HCT116 (cell line): Measurements from ENCODE around the gene MNDA. TPM values are rescaled to one million over a fixed set of nuclear protein-coding genes. Genes with fewer than 3 reads are reported as not detected.

Source experiments
- ATAC-seq: fragments of 200-7000 bp; cut with Tn5 transposase; 2 replicates; pipeline ENCODE4 v1.9.1; 2020; ENCODE audit warnings: mild to moderate bottlenecking, moderate library complexity
- BruUV-seq: library from RNA; stranded (reverse); fragments of 400-500 nt; replicated peaks from 2 replicates; lab custom pipeline; 2021; lab: Mats Ljungman, UMichigan
- CTCF ChIA-PET: fragments of 300-600 bp; sonication (Branson Sonifier 250); formaldehyde crosslinking; loops from one replicate; lab custom pipeline; 2021; ENCODE audit warnings: antibody characterized with exemption; lab: Charles Lee
- POLR2A ChIA-PET: fragments of 300-600, 350-600 bp; sonication (Branson Sonifier 250); formaldehyde crosslinking; loops from one replicate; lab custom pipeline; 2021; ENCODE audit warnings: antibody characterized with exemption; lab: Charles Lee
- RAD21 ChIA-PET, 2 experiments: fragments of 300-600 bp; sonication (Branson Sonifier 250); formaldehyde crosslinking; loops; one replicate each; lab custom pipeline; 2023; ENCODE audit warnings: low total read pairs in 2 of 2; ENCODE audit not compliant: uncharacterized antibody in 2 of 2, unreplicated experiment in 2 of 2, low non-redundant PET in 1 of 2; lab: Charles Lee
- DNase-seq: peaks from one replicate; pipeline ENCODE4 v3.0.0-alpha.2; 2010; ENCODE audit warnings: low read depth, low spot score
- H2AFZ ChIP-seq: fragments of 200-600 bp; shearing (Covaris generic), sonication (generic); 2 replicates; pipeline ENCODE4 v1.6.1; 2017; ENCODE audit warnings: low read depth, mixed run types, mixed read lengths, antibody characterized with exemption, low read length; ENCODE audit not compliant: poor library complexity, severe bottlenecking
- H3K27ac ChIP-seq: 2 replicates; pipeline ENCODE4 v1.5.1; 2012; ENCODE audit warnings: low read depth, low read length
- H3K27me3 ChIP-seq: fragments of 200-600 bp; sonication (generic); 2 replicates; pipeline ENCODE4 v1.6.1; 2016; ENCODE audit warnings: mixed run types, low read length, mixed read lengths; ENCODE audit not compliant: insufficient read depth
- H3K36me3 ChIP-seq, 2 experiments: fragments of 200-500 bp in 1 of 2; fragments of 200-600 bp in 1 of 2; sonication (Bioruptor generic) in 1 of 2; sonication (generic) in 1 of 2; 2 replicates each; pipeline versions ENCODE4 v1.5.1 to v1.6.1; 2014 to 2016; ENCODE audit warnings: low read length in 2 of 2, inconsistent platforms in 1 of 2, mixed read lengths in 1 of 2, mixed run types in 1 of 2; ENCODE audit not compliant: insufficient read depth in 2 of 2, control insufficient read depth in 1 of 2
- H3K4me1 ChIP-seq, 2 experiments: fragments of 200-600 bp in 1 of 2; sonication (generic) in 1 of 2; 2 replicates each; pipeline versions ENCODE4 v1.5.1 to v1.6.1; 2012 to 2017; ENCODE audit warnings: low read length in 2 of 2, inconsistent platforms in 1 of 2, mild to moderate bottlenecking in 1 of 2, mixed read lengths in 1 of 2, mixed run types in 1 of 2, moderate library complexity in 1 of 2; ENCODE audit not compliant: insufficient read depth in 2 of 2, control insufficient read depth in 1 of 2
- H3K4me2 ChIP-seq: fragments of 200-600 bp; sonication (generic); 2 replicates; pipeline ENCODE4 v1.6.1; 2017; ENCODE audit warnings: mixed run types, low read length, mixed read lengths
- H3K4me3 ChIP-seq, 2 experiments: fragments of 200-600 bp in 1 of 2; sonication (generic) in 1 of 2; replicated peaks in 1 of 2; 2 replicates each; pipeline ENCODE4 v1.5.1; 2011 to 2016; ENCODE audit warnings: low read length in 2 of 2, control low read depth in 1 of 2, low read depth in 1 of 2, mild to moderate bottlenecking in 1 of 2, mixed read lengths in 1 of 2, mixed run types in 1 of 2
- H3K79me2 ChIP-seq: fragments of 200-600 bp; sonication (generic); 2 replicates; pipeline ENCODE4 v1.6.1; 2017; ENCODE audit warnings: mild to moderate bottlenecking, mixed run types, low read length, moderate library complexity, mixed read lengths; ENCODE audit not compliant: insufficient read depth
- H3K9ac ChIP-seq: fragments of 200-600 bp; sonication (generic); 2 replicates; pipeline ENCODE4 v1.6.1; 2016; ENCODE audit warnings: low read length, mixed read lengths
- H3K9me2 ChIP-seq: fragments of 200-600 bp; sonication (generic), shearing (Covaris generic); 2 replicates; pipeline ENCODE4 v1.6.1; 2017; ENCODE audit warnings: mixed run types, mild to moderate bottlenecking, moderate library complexity; ENCODE audit not compliant: insufficient read depth
- H3K9me3 ChIP-seq, 2 experiments: fragments of 200-500 bp in 1 of 2; fragments of 200-600 bp in 1 of 2; sonication (Bioruptor generic) in 1 of 2; sonication (generic) in 1 of 2; 2 replicates each; pipeline ENCODE4 v1.6.1; 2014 to 2017; ENCODE audit warnings: low read length in 2 of 2, mixed read lengths in 2 of 2, inconsistent platforms in 1 of 2, low read depth in 1 of 2, mild to moderate bottlenecking in 1 of 2, mixed run types in 1 of 2, moderate library complexity in 1 of 2; ENCODE audit not compliant: control insufficient read depth in 1 of 2, insufficient read depth in 1 of 2
- H4K20me1 ChIP-seq: fragments of 200-600 bp; sonication (generic), shearing (Covaris generic); 2 replicates; pipeline ENCODE4 v1.6.1; 2017; ENCODE audit warnings: mixed run types, mild to moderate bottlenecking, moderate library complexity; ENCODE audit not compliant: insufficient read depth
- ATF3 ChIP-seq: IDR thresholded peaks from 2 replicates; pipeline ENCODE4 v1.6.1; 2012
- CBX3 ChIP-seq: IDR thresholded peaks from 2 replicates; pipeline ENCODE4 v1.6.1; 2012; ENCODE audit warnings: low read depth
- CEBPB ChIP-seq: IDR thresholded peaks from 2 replicates; pipeline ENCODE4 v1.6.1; 2012; ENCODE audit warnings: low read depth
- EGR1 ChIP-seq: IDR thresholded peaks from 2 replicates; pipeline ENCODE4 v1.6.1; 2012; ENCODE audit warnings: low read depth
- ELF1 ChIP-seq: IDR thresholded peaks from 2 replicates; pipeline ENCODE4 v1.6.1; 2012; ENCODE audit warnings: low read depth, borderline replicate concordance
- EZH2phosphoT487 ChIP-seq: fragments of 200-600 bp; IDR thresholded peaks from 2 replicates; pipeline ENCODE4 v1.6.1; 2018; ENCODE audit warnings: antibody characterized with exemption, borderline replicate concordance
- FOSL1 ChIP-seq: IDR thresholded peaks from 2 replicates; pipeline ENCODE4 v1.6.1; 2012; ENCODE audit warnings: low read depth
- JUND ChIP-seq: IDR thresholded peaks from 2 replicates; pipeline ENCODE4 v1.6.1; 2012
- POLR2A ChIP-seq: IDR thresholded peaks from 2 replicates; pipeline ENCODE4 v1.7.0; 2011; ENCODE audit warnings: borderline replicate concordance; ENCODE audit not compliant: insufficient read depth, insufficient read length; ENCODE audit errors: extremely low read depth
- POLR2AphosphoS5 ChIP-seq: IDR thresholded peaks from 2 replicates; pipeline ENCODE4 v1.6.1; 2011; ENCODE audit warnings: mild to moderate bottlenecking, low read depth, low read length, moderate library complexity
- RAD21 ChIP-seq: IDR thresholded peaks from 2 replicates; pipeline ENCODE4 v1.6.1; 2012; ENCODE audit warnings: low read depth, mild to moderate bottlenecking
- SIN3A ChIP-seq: IDR thresholded peaks from 2 replicates; pipeline ENCODE4 v1.6.1; 2012; ENCODE audit warnings: low read depth
- SP1 ChIP-seq: IDR thresholded peaks from 2 replicates; pipeline ENCODE4 v1.6.1; 2012; ENCODE audit warnings: low read depth
- SRF ChIP-seq: IDR thresholded peaks from 2 replicates; pipeline ENCODE4 v1.6.1; 2012; ENCODE audit warnings: low read depth
- TCF7L2 ChIP-seq: IDR thresholded peaks from 2 replicates; pipeline ENCODE4 v1.7.0; 2011; ENCODE audit warnings: borderline replicate concordance, inconsistent platforms; ENCODE audit not compliant: insufficient read depth, insufficient read length; ENCODE audit errors: extremely low read depth
- YY1 ChIP-seq: IDR thresholded peaks from 2 replicates; pipeline ENCODE4 v1.6.1; 2011; ENCODE audit warnings: low read length, low read depth, moderate library complexity, mild to moderate bottlenecking; ENCODE audit not compliant: insufficient replicate concordance; ENCODE audit errors: extremely low read depth
- ZFX ChIP-seq: fragments of 450-650 bp; IDR thresholded peaks from 2 replicates; pipeline ENCODE4 v1.6.1; 2017
- ZNF274 ChIP-seq: fragments of 200-500 bp; sonication (Bioruptor generic); IDR thresholded peaks from 2 replicates; pipeline ENCODE4 v1.6.1; 2014; ENCODE audit warnings: mild to moderate bottlenecking, low read depth, low read length, inconsistent platforms
- intact Hi-C: fragments of 100-400 bp; cut with micrococcal nuclease; formaldehyde crosslinking; loops from 2 replicates; pipeline ENCODE4 v1.10.0; 2022
- total RNA-seq: library from RNA; stranded (reverse); gene quantifications from one replicate; pipeline ENCODE4 v1.2.1, GENCODE V29; 2021; ENCODE audit not compliant: unreplicated experiment
- TF ChIP-seq, protein P1 (sequence below): IDR thresholded peaks from 2 replicates; pipeline ENCODE4 v1.6.1; 2012; ENCODE audit warnings: low read depth
- TF ChIP-seq, protein P2 (sequence below): IDR thresholded peaks from 2 replicates; pipeline ENCODE4 v1.6.1; 2011; ENCODE audit warnings: mild to moderate bottlenecking, low read length, moderate library complexity; ENCODE audit not compliant: insufficient replicate concordance; ENCODE audit errors: extremely low read depth

The MNDA gene
- total RNA-seq, 1 experiment from 2014 or later = not detected

DNA sequence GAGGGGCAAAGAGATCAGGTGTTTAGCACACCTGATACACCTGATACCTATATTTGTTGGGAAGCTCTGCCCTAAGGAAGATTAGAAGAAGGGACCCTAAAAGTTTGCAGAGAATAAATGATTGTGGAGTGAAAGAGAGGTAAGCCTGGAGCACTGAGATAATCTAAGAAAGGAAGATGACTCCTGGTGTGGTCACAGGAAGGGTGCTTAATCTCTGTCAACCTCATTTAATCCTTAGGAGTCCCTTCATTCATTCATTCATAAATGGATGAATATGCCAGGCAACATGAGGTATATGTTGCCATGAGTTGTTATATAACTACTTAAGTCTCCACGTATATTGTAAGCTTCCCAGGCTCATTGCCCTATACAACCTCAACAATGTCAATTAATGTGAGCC is 16.2 kb upstream of the MNDA start:
- POLR2A ChIA-PET = no interaction called here
- no peak overlapping the region for H3K9ac ChIP-seq
- no peaks in the 10 kb centered on the region for H3K9me2 ChIP-seq
- no peaks in the 10 kb centered on the region for H3K27me3 ChIP-seq
- H4K20me1 ChIP-seq = no peaks in the 10 kb centered on the region
- no peak overlapping the region for H3K27ac ChIP-seq
- H3K79me2 ChIP-seq = no peaks in the 10 kb centered on the region
- RAD21 ChIA-PET = no interaction called here
- intact Hi-C loops = no loop called here
- no peak overlapping the region for H3K4me2 ChIP-seq
- CTCF ChIA-PET = no interaction called here
- TF ChIP-seq CBX3 (no peak), ZNF274 (no peak), TCF7L2 (no peak), FOSL1 (no peak), SRF (no peak), ZFX (no peak), POLR2AphosphoS5 (no peak), ELF1 (no peak), POLR2A (no peak), EZH2phosphoT487 (no peak), EGR1 (no peak), CEBPB (no peak), JUND (no peak), RAD21 (no peak), SIN3A (no peak), ATF3 (no peak), SP1 (no peak), YY1 (no peak)
- TF ChIP-seq, protein P1, sequence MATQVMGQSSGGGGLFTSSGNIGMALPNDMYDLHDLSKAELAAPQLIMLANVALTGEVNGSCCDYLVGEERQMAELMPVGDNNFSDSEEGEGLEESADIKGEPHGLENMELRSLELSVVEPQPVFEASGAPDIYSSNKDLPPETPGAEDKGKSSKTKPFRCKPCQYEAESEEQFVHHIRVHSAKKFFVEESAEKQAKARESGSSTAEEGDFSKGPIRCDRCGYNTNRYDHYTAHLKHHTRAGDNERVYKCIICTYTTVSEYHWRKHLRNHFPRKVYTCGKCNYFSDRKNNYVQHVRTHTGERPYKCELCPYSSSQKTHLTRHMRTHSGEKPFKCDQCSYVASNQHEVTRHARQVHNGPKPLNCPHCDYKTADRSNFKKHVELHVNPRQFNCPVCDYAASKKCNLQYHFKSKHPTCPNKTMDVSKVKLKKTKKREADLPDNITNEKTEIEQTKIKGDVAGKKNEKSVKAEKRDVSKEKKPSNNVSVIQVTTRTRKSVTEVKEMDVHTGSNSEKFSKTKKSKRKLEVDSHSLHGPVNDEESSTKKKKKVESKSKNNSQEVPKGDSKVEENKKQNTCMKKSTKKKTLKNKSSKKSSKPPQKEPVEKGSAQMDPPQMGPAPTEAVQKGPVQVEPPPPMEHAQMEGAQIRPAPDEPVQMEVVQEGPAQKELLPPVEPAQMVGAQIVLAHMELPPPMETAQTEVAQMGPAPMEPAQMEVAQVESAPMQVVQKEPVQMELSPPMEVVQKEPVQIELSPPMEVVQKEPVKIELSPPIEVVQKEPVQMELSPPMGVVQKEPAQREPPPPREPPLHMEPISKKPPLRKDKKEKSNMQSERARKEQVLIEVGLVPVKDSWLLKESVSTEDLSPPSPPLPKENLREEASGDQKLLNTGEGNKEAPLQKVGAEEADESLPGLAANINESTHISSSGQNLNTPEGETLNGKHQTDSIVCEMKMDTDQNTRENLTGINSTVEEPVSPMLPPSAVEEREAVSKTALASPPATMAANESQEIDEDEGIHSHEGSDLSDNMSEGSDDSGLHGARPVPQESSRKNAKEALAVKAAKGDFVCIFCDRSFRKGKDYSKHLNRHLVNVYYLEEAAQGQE = no peak
- TF ChIP-seq, protein P2, sequence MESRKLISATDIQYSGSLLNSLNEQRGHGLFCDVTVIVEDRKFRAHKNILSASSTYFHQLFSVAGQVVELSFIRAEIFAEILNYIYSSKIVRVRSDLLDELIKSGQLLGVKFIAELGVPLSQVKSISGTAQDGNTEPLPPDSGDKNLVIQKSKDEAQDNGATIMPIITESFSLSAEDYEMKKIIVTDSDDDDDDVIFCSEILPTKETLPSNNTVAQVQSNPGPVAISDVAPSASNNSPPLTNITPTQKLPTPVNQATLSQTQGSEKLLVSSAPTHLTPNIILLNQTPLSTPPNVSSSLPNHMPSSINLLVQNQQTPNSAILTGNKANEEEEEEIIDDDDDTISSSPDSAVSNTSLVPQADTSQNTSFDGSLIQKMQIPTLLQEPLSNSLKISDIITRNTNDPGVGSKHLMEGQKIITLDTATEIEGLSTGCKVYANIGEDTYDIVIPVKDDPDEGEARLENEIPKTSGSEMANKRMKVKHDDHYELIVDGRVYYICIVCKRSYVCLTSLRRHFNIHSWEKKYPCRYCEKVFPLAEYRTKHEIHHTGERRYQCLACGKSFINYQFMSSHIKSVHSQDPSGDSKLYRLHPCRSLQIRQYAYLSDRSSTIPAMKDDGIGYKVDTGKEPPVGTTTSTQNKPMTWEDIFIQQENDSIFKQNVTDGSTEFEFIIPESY = no peak
- no peak for DNase-seq
- H2AFZ ChIP-seq = no peak overlapping the region
- no peak overlapping the region for H3K4me3 ChIP-seq
- no peaks in the 10 kb centered on the region for H3K9me3 ChIP-seq
- ATAC-seq = no peak
- H3K4me1 ChIP-seq = no peaks in the 10 kb centered on the region
- no TSS peak for BruUV-seq
- no peaks in the 10 kb centered on the region for H3K36me3 ChIP-seq
